HUDEP-2 (cell line): ENCODE results near the gene MPP7.
"Not testable (repeated sequence)": the region's sequence is repeated elsewhere in the genome, so short reads cannot be mapped to it uniquely, and the experiment has no call there.

ENCODE experiments used
- DNase-seq, 76 experiments: peaks; one replicate each; lab custom pipeline; 2025; ENCODE audit not compliant: unreplicated experiment in 76 of 76; lab: John Stamatoyannopoulos, UW

MPP7 gene

DNA sequence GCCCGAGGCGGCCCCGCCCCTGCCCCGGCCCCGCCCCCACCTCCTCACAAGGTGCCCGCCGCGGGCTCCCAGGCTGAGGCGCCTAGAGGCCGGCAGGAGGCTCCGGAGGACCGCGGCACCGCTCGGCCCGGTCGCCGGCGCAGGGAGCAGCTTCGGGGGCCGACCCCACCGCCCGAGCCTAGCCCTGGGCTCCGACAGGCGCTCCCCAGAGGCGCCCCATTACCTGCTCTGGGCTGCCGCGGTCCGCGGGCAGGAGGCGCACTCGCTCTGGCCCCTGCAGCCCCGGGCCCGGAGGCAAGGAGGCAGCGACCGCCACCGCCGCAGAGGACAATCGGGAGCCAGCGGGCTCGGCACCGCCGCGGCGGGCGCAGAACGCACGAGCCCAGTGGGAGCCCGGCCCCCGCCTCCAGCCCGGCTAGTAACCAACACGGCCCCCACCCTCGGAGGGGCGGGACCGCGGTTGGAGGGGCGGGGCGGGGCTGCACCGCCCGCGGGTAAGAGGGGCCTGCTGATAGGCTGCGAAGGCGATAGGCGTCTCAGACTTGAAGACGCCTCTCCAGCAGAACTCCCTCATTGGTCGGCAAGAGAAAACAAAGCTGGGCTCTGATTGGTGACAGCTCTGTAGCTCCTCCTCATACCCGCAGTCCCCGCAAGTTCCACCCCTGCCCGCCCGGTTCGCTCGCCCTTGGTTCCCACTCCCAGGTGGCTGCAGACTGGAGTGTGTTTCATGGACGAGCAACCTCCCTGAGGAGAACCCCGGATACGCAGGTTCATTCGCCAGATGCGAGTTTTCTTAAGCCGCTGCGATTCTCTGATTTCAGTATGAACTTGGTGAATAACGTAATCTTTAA lies at the start of gene MPP7:
Gene MPP7, minus strand, starts transcription at position 427 of the 851 bp plus-strand sequence. CDS start 64,460 bp downstream, outside the sequence.
- peak; percentile 42 to 96 (median 89) for DNase-seq

GRCh38 chr10:28349892-28350291 lies 47.0 kb upstream of the MPP7 start:
- no peak for DNase-seq

GRCh38 chr10:28343987-28344895 lies 41.4 kb upstream of the MPP7 start:
- DNase-seq: no peak

GRCh38 chr10:28343252-28343651 lies 40.4 kb upstream of the MPP7 start:
- DNase-seq: no peak

- not testable (repeated sequence) for DNase-seq
Observed at GRCh38 chr10:28341679-28342078, 38.8 kb upstream of the MPP7 start.

GRCh38 chr10:28332726-28333125 lies 29.9 kb upstream of the MPP7 start:
- no peak for DNase-seq

DNA sequence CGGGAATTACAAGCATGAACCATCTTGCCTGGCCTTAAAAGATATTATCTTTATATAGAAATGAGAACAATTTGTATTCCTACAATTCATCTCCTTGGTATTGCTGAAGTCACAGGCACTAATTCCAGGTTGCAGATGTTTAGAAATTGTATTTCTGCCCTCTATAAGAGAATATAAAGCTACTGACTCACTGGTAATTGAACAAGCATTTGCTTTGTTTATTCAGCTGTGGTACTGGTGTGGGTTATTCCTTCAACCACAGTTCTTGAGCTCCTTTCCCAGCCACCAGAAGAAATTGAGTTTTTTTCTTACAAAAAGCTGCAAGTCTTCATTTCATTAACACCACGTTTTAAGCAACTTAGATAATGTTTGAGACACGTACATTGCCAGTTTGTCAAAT lies 29.0 kb upstream of the MPP7 start:
- no peak for DNase-seq

DNA sequence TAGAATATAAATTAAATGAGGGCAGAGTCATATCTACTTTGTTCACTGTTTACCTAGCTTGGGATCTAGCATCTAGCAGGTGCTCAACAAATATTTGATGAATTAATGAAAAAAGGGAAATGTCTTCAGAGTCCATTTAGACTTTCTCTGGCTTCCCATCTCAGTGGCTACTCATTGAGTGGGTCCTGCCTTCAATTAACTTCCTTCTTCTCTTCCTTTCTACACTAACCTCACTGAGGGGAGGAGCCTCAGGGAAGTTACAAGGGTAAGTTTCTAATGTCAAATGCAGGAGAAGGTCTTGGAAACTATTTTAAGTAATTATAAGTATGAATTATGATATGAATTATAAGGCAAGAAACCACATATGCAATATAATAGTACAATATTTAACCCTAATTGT lies 28.2 kb upstream of the MPP7 start:
- no peak for DNase-seq

DNA sequence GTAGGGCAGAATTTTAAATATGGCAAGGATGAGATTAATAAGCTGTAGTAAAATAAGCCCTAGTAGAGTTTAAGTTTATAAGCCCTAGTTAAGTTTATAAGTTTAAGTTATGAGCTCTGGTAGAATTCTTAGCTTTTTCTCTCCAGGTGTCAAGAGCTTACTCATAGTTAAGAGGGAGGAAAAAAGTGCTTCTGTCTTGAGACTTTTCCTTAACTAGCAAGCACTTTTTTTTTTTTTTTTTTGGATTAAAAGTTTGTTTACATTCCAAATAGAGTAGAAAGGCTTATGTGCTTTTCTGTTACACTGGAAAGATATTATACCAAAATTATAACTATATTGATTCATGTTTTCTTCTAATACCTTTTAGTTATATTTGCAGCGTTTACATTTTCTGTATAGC lies 25.5 kb upstream of the MPP7 start:
- DNase-seq: no peak

DNA sequence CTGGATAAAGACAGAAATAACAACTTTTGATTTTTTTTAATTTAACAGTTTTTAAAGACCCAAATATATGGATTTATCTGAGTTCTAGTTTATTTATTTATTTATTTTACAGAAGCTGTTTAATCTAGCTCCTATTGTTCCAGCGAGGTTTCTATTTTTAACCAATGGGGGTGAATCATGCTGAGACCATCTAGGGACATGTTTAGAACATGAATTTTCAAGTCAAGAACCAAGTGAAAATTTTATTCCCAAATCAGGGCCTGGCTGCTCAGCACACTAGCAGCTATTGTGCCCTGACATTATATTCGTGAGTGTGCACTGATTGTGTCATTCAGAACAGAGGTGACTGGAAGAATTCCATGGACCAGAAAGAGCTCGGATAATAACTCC lies 24.6 kb upstream of the MPP7 start:
- DNase-seq: no peak

GRCh38 chr10:28326516-28327490 lies 23.9 kb upstream of the MPP7 start:
- no peak for DNase-seq

DNA sequence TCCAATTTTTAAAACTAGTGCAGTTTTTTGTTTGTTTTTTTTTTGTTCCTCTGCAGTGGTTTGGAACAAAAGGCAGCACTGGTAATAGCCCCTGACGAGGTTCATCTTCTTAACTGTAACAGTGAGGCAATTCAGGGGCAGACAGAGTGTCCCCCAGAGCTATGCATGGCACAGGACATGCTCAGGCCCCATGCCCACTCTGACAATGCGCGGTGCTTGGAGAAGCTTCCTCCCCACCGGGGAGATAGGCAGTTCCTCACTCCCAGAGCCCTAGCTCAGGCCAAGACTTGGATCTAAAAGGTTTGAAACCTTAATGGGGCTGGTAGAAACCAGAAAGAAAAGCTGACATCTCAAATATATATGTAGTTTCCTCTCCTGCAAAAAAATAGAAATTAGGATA lies 17.9 kb upstream of the MPP7 start:
- no peak for DNase-seq

DNA sequence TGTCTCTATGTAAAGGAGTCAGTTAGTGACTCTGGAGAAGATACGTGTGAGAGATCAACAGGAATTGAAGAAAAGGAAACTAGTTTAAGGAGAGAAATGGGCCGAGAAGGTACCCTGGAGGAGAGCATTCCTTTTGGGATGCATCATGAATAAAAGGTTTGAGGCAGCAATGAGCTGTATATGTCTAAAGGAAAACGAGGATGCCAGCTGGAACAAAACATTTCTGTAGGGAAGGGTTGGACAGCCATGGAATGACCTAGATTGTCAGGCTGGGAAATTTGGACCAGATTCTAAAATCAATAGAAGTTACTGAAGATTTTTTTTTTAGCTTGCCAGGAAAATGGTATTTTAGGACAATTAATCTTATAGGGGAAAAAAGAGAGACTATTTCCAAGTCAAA lies 17.2 kb upstream of the MPP7 start:
- no peak for DNase-seq

DNA sequence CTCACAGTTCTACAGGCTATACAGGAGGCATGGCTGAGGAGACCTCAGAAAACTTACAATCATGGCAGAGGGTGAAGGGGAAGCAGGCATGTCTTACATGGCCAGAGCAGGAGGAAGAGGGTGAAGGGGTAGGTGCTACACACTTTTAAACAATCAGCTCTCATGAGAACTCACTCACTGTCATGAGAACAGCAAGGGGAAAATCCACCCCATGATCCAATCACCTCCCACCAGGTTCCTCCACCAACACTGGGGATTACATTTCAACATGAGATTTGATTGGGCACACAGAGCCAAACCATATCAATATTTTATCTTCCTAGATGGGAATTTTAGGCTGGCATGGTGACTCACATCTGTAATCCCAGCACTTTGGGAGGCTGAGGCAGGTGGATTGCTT lies 16.2 kb upstream of the MPP7 start:
- not testable (repeated sequence) for DNase-seq

- no peak for DNase-seq
Observed at GRCh38 chr10:28318626-28319025, 15.8 kb upstream of the MPP7 start.

DNA sequence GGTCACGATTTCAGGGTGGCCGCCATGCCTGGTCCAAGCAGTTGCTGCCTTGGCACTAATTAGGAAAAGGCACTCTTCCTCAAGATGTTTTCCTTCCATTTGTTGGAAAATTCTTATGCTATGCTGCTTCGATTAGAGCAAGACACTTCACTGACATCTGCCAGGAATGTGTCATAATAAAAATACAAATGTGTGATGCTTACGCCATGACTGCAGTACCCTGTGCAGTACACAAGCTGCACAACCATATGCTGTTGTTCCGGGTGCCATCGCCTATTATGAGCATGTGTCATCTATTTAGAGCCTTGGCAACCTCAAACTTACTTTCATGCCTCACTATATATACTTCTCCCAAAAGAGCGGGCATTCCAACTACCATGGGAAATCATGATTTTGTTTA lies 14.9 kb upstream of the MPP7 start:
- DNase-seq: no peak

DNA sequence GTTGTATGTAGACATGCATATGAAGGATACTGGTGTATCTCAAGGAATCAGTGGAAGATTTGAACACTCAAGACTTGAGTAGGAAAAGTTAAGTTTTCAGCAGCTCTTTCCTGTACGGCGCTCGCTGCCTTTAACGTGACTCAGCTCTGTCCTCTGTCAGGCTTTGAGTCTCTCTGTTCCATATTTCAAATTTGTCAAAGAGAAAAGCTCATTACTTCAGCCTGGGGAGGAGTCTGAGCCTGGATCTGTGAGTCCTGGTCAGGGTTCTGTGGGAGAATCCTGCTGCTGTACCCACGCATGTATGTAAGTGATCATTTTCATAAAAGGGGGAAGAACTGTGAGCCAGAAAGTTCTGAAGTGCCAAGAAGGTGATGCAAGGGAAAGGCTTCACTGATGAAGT lies 13.8 kb upstream of the MPP7 start:
- no peak for DNase-seq

- no peak for DNase-seq
Observed at GRCh38 chr10:28315140-28315539, 12.3 kb upstream of the MPP7 start.

DNA sequence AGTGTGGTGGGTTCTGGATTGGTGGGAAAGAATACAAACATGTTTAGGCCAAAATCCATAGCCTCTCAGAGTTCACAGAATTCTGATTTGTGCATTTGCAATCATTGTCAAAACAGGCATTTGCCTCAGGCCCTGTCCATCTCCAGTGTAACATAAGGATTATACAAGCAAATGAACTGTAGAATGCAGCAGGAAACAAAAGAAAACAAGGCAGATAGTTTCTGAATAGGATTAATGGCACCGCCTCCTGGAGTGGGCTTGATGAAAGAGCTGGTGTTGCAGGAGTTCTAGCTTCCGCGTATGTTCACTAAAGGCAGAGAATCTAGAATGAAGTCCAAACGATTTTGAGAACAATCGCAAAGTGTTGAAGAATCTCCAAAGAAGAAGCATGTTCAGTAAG lies 11.3 kb upstream of the MPP7 start:
- no peak for DNase-seq

- DNase-seq: no peak
Observed at GRCh38 chr10:28312572-28312971, 9.7 kb upstream of the MPP7 start.

GRCh38 chr10:28311104-28311503 lies 8.2 kb upstream of the MPP7 start:
- no peak for DNase-seq
